Stimulated activated CD8-positive, alpha-beta memory T cell treated with anti-CD3 and anti-CD28 coated beads, Interleukin-15, amount 100 ng/mL, for 1 hour (primary cell): ENCODE measurements around the gene PLCB2.

Experiments
- DNase-seq: peaks from one replicate; pipeline ENCODE4 v3.0.0-alpha.2; 2020; ENCODE audit warnings: low read depth

The PLCB2 gene

DNA sequence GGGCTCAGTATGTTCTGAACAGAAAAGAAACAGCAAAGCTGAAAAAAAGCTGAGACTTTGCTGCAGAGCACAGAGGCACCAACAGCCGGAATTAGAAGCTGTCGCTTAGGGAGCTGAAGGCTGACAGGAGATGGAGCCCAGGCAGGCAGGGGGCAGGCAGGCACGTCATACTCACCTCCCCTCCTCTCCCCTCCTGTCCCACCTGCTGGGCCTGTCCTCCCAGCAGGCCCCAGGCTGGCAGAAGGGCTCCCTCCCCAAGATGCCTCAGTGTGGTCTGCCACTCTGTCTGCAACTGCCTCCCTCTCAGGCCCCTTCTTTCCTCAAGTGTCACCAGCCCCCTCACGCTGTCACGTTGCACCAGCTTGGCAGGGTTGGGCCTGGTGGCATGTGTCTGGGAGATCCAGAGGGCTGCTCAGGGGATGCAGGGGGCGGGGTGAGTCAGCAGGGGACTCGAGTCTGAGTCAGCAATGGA lies 21.6 kb downstream of the PLCB2 start:
- DNase-seq, result no peak

GRCh38 chr15:40285554-40286011 lies 22.2 kb downstream of the PLCB2 start:
- no peak for DNase-seq

GRCh38 chr15:40285151-40285550 lies 22.6 kb downstream of the PLCB2 start:
- DNase-seq, result no peak

DNA sequence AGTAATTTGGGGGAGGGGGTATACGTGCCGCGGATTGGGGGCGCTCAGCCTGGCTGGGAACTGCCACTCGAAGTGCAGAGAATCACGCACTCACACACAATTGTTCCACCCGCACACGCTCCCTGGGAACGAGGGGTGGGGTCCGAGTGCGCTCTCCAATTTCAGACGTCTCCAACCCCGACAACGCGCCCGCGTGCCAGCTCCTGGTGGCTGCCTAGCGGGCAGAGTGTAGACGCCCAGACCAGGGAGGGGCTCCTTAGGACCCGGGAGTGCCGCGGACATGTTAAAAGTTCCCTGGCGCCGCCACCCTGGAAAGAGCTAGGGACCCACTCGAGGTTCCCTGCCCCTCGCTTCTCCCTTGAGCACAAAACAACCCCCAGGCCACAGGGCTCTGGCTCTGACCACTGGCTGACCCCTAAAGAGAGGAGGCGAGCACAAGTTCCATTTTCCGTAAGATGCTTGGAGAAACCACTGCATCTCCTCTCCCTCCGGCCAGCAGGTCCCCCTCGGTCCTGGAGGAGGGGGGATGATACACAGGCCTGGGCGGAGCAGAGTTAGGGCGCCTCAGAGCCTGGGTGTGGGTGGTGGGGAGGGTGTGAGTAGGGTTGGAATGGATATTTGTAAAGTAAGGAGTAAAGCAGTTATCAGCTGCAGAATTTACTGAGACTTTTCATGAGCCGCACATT lies 24.0 kb downstream of the PLCB2 start:
- DNase-seq, result no peak

- DNase-seq, result no peak
These were observed 24.7 kb downstream of the PLCB2 start, which contains the start of gene ANKRD63 for GRCh38 chr15:40282869-40283614. Gene ANKRD63, minus strand, starts transcription at chr15:40283064. Its CDS starts 478 bp downstream, at chr15:40282586.

DNA sequence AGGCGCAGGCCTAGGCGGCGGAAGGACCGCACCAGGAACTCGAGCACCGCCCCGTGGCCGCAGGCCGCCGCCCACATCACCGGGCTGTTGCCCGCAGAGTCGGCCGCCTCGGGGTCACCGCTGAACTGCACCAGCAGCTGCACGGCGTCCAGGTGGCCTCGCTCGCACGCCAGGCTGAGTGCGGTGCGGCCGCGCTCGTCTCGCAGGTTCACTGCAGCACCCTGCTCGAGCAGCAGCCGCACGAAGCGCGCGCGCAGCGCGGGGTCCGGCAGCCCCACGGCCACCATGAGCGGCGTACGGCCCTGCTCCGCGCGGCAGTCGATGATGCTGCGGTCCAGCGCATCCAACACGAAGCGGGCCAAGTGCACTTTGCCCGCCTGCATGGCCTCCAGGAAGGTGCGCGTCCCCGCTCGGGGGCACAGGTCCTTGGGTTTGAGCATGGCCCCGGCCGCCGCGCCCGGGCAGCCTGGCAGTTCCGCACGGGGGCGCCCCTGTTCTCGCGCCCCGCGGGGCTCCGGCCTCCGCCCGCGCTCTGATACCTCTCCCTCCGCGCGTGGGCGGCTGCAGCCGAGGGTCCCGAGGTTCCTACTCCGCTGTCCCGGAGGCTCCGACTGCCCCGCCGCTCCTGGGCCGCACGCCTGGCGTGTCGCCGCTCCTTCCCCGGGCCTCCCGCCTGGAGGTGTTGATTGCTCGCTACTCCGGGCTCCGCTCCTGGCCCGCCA lies 25.4 kb downstream of the PLCB2 start:
- DNase-seq, result no peak

- no peak for DNase-seq
These were observed 26.0 kb downstream of the PLCB2 start for GRCh38 chr15:40281801-40282146.

DNA sequence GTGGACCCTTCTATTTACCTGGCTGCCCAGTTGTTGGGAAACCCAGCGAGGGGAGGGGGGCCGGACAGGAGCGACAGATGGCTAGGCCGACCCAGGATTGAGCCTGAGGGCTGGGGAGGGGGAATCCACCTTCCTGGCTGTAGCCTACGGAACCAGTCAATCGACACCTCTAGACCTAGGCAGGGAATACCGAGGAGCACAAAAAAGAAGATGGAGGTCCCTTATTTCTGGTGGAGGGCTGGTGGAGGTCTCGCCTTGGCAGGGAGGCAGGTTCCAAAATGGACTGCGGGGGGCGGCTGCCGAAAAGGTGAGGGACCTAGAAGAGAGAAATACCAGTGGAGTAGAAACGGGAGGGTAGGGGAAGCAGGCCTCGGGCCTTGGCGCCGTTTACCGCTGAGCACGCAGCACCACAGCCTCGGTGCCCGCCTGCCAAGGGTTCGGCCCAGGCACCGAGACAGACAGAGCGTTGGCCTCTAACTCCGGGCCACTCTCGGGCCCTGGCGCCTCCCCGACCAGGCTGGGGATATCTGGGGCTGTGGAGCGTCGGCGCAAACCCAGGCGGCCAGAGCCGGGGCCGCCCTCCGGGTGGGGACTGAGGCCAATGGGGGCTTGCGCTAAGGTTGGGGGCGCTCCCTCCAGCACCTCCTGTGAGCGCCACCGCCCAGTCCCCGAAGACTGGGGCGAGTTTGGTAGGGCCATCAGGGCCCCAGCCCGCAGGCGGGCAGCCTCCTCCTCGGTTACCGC lies 26.5 kb downstream of the PLCB2 start:
- no peak for DNase-seq

GRCh38 chr15:40280260-40281056 lies 27.3 kb downstream of the PLCB2 start:
- DNase-seq, result no peak

DNA sequence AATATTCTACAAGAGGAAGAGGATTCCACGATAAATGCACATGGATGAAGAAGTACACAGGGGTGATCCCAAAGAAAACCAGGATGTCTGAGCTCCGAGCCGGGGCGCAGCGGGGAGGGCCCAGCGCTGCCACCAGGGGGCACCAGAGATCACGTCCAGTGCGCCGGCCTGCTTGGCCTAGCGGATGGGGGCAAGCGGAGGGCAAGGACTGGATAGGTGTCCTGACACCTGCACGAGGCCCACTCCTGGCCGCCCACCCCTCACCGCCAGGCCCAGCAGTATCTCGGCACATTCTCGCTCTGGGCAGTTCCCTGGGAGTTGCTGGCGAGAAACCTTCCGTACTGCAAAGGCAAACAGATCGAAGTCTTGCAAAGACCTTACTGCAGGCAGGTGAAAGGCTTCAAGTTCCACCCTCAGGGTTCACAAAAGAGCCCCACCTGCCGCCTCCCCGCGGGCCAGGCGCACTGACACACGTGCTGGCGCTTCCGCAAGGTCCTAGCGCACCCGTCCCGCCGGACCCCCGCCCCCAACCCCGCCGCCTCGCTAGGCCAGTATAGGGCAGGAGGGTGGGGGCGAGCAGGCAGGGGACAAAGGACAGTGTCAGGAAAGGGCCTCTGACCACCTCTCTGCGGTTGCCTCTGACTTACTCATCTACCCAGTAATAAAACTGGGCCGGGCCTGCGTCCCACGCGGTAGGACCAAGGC lies 28.1 kb downstream of the PLCB2 start:
- peak; percentile 56 for DNase-seq

DNA sequence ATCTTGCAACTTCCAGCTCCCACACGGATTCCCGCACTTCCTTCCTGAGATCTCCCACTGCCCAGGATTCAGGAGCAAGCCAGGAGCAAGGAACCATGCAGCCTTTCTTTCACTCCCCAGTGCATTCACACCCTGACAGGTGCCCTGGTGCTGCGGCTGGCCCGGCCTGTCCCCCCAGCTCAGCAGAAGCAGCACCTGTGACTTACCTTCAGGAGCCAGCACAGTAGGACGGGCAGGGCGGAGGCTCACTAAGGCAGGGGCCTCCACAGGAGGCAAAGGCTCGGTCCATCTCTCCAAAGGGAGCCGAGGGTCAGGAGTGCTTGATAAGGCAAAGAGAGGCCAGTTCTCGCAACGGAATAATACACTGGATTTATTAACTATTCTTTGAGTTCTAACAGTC lies 29.7 kb downstream of the PLCB2 start:
- DNase-seq, result no peak

DNA sequence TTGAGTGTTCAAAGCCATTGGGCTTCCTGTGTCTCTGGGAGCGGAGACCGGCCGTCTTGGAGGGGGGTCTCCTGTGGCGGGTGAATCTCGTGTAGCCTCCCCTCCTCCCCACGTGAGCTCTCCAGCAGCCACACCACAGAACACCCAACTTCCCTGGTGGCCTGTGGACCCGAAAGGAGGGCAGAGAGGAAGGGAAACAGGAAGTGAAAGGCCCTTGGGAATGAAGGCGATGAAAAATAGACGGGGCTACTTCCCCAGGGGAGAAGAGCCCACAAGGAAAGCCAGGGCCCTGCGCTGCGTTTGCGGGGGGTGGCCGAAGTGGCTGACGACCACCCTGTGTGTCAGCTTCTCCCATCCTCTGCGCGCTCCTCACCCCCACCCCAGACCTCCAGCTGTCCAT lies 30.3 kb downstream of the PLCB2 start:
- DNase-seq, result no peak

GRCh38 chr15:40276927-40277326 lies 30.8 kb downstream of the PLCB2 start:
- no peak for DNase-seq

GRCh38 chr15:40275954-40276353 lies 31.8 kb downstream of the PLCB2 start:
- DNase-seq, result no peak

DNA sequence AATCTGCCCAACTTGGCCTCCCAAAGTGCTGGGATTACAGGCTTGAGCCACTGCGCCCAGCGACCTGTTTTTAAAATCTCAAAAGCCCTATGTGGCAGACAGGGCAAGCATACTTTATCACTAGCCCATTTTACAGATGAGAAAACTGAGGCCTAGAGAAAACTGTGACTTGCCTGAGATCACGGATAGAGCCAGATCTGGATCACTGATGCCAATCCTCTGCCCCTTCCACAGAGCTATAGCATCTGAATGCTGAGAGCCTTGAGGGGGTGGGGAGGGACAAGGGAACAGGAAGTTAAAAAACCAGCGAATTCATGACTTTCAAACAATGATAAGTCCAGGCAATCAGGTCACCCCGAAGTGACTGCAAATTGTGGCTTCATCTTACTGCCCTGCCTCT lies 32.2 kb downstream of the PLCB2 start:
- DNase-seq, result no peak

GRCh38 chr15:40274350-40275274 lies 33.1 kb downstream of the PLCB2 start:
- peak; percentile 79 for DNase-seq

DNA sequence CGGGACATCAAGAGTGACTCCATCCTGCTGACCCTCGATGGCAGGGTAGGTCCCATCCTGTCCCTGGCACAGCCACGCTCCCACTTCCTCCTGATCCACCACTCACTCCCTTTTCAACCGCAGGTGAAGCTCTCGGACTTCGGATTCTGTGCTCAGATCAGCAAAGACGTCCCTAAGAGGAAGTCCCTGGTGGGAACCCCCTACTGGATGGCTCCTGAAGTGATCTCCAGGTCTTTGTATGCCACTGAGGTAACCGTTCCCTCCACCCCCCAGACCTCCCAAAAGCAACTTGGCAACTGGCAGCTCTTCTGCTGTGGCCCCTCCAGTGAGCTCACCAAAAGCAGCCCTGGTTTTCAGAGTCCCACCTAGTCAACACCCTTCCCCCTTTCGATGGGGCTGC lies 34.3 kb downstream of the PLCB2 start:
- DNase-seq, result no peak

DNA sequence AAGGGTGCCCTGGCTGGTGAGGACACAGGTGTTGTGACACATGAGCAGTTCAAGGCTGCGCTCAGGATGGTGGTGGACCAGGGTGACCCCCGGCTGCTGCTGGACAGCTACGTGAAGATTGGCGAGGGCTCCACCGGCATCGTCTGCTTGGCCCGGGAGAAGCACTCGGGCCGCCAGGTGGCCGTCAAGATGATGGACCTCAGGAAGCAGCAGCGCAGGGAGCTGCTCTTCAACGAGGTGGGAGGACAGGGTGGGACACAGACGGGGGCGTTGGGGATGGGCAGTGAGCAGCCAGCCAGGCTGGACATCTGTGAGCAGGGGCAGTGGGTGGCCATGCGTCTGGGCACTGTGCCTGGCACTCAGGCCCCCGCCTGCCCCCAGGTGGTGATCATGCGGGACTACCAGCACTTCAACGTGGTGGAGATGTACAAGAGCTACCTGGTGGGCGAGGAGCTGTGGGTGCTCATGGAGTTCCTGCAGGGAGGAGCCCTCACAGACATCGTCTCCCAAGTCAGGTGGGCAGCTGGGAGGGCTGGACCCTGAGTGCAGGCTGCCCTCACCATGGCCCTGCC lies 35.2 kb downstream of the PLCB2 start:
- no peak for DNase-seq
